GM21619 (cell line): ENCODE data around the gene CYP2E1.
"Not testable (repeated sequence)": the region's sequence is repeated elsewhere in the genome, so short reads cannot be mapped to it uniquely, and the experiment has no call there.

Experiments
- ATAC-seq: cut with Tn5 transposase; IDR thresholded peaks from one replicate; pipeline ENCODE4 v1.9.1; 2021; ENCODE audit not compliant: unreplicated experiment

Gene CYP2E1

GRCh38 chr10:133526957-133527588 lies at the start of gene CYP2E1:
CYP2E1 (plus strand) TSS chr10:133527363; CDS start chr10:133527396, 33 bp downstream.
- no peak for ATAC-seq

DNA sequence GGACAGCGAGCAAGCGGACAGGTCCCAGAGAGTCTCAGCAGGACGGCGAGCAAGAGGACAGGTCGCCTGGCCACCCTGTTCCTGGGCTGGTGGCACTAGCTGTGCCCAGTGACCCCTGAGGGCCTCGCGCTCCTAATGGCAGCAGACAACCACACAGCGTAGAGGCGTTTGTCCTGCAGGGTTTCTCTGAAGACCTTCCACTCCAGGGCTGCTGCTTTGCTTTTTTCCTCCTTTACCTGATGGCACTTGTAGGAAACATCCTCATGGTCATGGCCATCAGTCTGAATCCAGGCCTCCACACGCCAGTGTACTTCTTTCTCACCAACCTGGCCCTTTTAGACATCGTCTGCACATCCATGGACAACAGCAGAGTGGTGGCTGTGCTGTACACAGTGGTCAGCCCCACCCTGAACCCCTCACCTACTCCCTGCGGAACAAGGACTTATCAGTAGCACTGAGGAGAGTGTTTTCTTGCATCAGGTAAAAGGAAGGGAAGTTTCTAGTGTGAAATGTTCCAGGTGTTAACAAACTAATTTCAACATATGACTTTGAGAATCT lies 46.0 kb upstream of the CYP2E1 start:
- no peak for ATAC-seq

GRCh38 chr10:133481657-133482056 lies 45.5 kb upstream of the CYP2E1 start:
- ATAC-seq: no peak

GRCh38 chr10:133484818-133485217 lies 42.3 kb upstream of the CYP2E1 start:
- no peak for ATAC-seq

- no peak for ATAC-seq
Measured at GRCh38 chr10:133487085-133487484, 40.1 kb upstream of the CYP2E1 start.

DNA sequence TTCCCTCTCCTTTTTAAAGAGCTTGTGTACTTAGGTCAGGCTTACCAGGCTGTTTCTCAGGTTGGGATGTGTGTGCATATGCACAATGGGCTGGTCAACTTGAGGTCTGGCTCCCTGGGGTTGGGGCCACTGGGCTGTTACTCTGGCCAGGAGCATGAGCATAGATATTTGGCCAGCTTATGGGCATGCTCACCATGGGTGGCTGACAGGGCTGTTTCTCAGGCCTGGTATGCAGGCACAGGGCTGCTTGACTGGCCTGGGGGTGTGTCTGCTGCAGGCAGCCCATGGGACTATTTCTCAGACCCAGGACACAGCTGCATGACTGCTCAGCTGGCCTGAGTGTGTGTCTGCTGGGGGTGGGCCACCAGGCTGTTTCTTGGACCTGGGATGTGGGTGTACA lies 38.8 kb upstream of the CYP2E1 start:
- ATAC-seq: no peak

GRCh38 chr10:133489816-133490588 lies 37.2 kb upstream of the CYP2E1 start:
- ATAC-seq: peak; percentile 72

- not testable (repeated sequence) for ATAC-seq
Measured at GRCh38 chr10:133493562-133493961, 33.6 kb upstream of the CYP2E1 start.

- not testable (repeated sequence) for ATAC-seq
Measured at GRCh38 chr10:133497363-133497762, 29.8 kb upstream of the CYP2E1 start.

- not testable (repeated sequence) for ATAC-seq
Measured at GRCh38 chr10:133499176-133499575, 28.0 kb upstream of the CYP2E1 start.

- not testable (repeated sequence) for ATAC-seq
Measured at GRCh38 chr10:133500897-133501296, 26.3 kb upstream of the CYP2E1 start.

- ATAC-seq: no peak
Measured at GRCh38 chr10:133509700-133510099, 17.5 kb upstream of the CYP2E1 start.

- ATAC-seq: no peak
Measured at GRCh38 chr10:133511408-133511807, 15.8 kb upstream of the CYP2E1 start.

DNA sequence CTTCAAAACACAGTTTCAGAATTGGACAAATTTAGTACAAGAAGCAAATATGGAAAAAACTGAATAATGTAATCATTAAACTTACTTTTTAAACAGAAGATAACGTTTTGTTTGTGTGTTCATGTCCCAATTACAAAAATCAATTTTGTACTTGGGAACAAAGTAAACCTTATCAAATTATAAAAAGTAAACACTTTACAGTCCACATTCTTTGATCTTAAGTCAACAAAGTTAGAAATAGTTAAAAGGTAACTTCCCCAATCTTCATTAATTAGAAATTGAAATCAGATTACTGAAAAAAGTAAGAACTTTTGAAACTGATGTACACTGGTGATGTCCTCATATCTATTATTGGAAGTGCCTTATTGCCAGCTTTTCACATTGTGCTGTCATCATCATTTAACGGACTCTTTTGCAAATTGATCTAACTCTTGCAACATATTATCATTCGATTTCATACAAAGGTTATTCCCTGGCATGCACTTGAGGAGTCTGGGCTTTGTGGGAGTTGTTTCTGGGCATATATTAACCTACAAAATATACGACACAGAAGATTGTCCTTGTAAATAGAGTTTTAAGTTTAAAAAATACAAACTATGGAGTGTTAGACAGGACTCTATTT lies 15.1 kb upstream of the CYP2E1 start:
- no peak for ATAC-seq

- no peak for ATAC-seq
Measured at GRCh38 chr10:133515471-133515870, 11.7 kb upstream of the CYP2E1 start.

GRCh38 chr10:133516057-133516456 lies 11.1 kb upstream of the CYP2E1 start:
- no peak for ATAC-seq

- not testable (repeated sequence) for ATAC-seq
Measured at GRCh38 chr10:133518517-133518916, 8.6 kb upstream of the CYP2E1 start.

DNA sequence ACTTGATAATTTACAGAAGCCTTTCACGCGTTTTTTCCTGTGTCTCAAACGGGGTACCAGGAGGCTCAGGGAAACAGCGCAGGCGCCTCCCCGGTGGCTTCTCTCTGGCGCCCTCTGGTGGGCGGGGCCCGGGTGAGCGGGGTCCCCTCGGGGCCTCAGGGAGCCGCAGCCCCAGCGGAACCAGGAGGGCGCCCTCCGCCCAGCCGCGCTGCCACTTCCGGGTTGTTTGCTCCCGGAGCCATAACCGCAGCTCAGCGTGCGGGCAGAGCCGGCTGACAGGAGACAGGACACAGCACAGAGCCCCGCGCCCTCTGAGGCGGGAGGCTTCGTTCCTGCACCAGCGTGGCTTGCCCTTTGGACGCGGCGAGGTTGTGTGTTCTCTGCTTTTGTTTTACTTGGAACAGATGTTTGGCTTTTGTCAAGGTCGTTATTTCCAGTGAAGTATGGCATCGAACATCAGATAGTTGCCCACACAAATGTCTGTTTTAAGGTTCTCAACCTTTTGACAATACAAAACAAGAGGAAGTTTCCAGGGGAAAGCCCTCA lies 6.9 kb upstream of the CYP2E1 start:
- peak; percentile 96 for ATAC-seq

- no peak for ATAC-seq
Measured at GRCh38 chr10:133523631-133524203, 3.4 kb upstream of the CYP2E1 start.

DNA sequence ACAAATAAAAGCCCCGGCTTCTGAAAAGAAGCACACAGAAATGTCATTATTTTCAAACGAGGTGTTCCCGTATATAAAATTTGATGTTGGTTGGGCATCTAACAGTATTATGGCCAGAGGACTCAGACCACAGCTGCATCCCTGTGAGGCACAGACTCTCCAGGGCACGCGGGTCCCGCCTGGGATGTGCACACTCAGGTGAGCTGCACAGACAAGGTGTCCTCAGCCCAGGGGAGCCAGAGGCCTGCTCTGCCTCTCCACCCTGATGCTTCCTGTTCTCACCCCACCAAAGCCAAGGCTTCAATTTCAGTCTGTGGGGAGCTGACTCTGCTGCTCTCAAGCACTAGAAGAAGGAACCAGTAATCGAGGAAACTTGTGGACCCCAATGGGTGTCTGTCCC lies 1.7 kb upstream of the CYP2E1 start:
- no peak for ATAC-seq

DNA sequence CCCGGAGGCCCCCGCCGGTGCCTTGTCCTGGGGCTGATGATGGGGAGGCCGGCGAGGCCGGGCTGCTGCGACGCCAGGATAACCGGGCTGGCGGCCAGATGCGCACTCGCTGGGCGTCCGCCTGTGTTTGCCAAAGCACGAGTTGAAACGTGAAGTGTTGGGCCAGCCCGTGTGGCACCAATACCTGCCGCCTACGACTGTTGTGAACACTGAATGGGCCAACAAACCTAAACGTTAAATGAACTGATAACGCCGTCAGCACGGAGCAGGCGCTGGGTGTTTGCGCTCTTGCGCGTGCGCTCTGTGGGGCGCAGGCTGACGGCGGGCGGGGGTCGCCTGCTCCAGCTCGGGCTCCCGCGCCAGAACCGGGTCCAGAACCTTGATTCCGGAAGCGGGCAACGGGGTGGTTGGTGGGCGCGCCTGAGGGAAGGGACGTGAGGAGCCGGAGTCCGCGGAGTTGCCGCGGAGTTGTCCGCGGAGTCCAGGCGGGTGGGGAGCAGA lies 658 bp downstream of the CYP2E1 start:
- ATAC-seq: no peak
